Prostate gland (tissue), 2 donors: ENCODE results near the gene HLX. TPM values are rescaled to one million over a fixed set of nuclear protein-coding genes. Genes with fewer than 3 reads are reported as not detected.

ENCODE experiments used
- DNase-seq: peaks from one replicate; pipeline ENCODE4 v3.0.0-alpha.2; 2019; ENCODE audit warnings: low spot score
- H3K27ac ChIP-seq, 2 donors: fragments of 200-600 bp; sonication (generic); 2 replicates each; pipeline ENCODE4 v1.5.1; 2017 to 2019
- H3K27me3 ChIP-seq: fragments of 200-600 bp; sonication (generic); replicated peaks from 2 replicates; pipeline ENCODE4 v1.5.1; 2019; ENCODE audit not compliant: insufficient read depth
- H3K36me3 ChIP-seq, 2 donors: fragments of 200-600 bp; sonication (generic); 1 replicate in 1 of 2; 2 replicates in 1 of 2; pipeline versions ENCODE4 v1.5.1 to v1.8.1; 2017 to 2019
- H3K4me1 ChIP-seq: fragments of 200-600 bp; sonication (generic); replicated peaks from 2 replicates; pipeline ENCODE4 v1.5.1; 2019
- H3K4me3 ChIP-seq, 2 donors: fragments of 200-600 bp; sonication (generic); 2 replicates each; pipeline ENCODE4 v1.5.1; 2017 to 2019
- H3K9me3 ChIP-seq: fragments of 200-600 bp; sonication (generic); 2 replicates; pipeline ENCODE4 v1.5.1; 2017
- POLR2A ChIP-seq: fragments of 450-650 bp; IDR thresholded peaks from one replicate; pipeline ENCODE4 v1.6.1; 2016; ENCODE audit warnings: antibody characterized with exemption, mild to moderate bottlenecking
- POLR2AphosphoS5 ChIP-seq: sonication (generic); formaldehyde crosslinking; IDR thresholded peaks from one replicate; pipeline ENCODE4 v1.6.1; 2017; ENCODE audit warnings: antibody characterized with exemption
- WGBS: methylation state at CpG from one replicate; pipeline ENCODE4 v1.1.5; 2018; 5-methylcytosine and 5-hydroxymethylcytosine counted together
- intact Hi-C: fragments of 100-400 bp; cut with DNase I; formaldehyde crosslinking; loops from one replicate; pipeline ENCODE4 v1.14.2; 2022
- total RNA-seq, 2 donors: library from RNA; depleted of rRNA; stranded (reverse); fragments of >200 nt; gene quantifications; one replicate each; pipeline ENCODE4 v1.1.0, GENCODE V29; 2016
- TF ChIP-seq, protein P1 (sequence below), 4 experiments: fragments of 200-600 bp in 2 of 4; fragments of 450-650 bp in 2 of 4; sonication (generic) in 2 of 4; IDR thresholded peaks; 1 replicate in 3 of 4; 2 replicates in 1 of 4; pipeline ENCODE4 v1.5.1; 2016 to 2019; ENCODE audit warnings: antibody characterized with exemption in 4 of 4, mild to moderate bottlenecking in 2 of 4, moderate library complexity in 2 of 4

HLX gene
- total RNA-seq, 2 donors from 2014 or later, result 2.3 to 8.2 TPM

GRCh38 chr1:220884981-220885918 is 6.0 kb downstream of the HLX start:
- WGBS, result 85% methylated on average over 19 of the region's 19 CpGs
- intact Hi-C loops, result no loop called here
- no peaks in the 10 kb centered on the region for H3K4me1 ChIP-seq
- TF ChIP-seq, protein P1, sequence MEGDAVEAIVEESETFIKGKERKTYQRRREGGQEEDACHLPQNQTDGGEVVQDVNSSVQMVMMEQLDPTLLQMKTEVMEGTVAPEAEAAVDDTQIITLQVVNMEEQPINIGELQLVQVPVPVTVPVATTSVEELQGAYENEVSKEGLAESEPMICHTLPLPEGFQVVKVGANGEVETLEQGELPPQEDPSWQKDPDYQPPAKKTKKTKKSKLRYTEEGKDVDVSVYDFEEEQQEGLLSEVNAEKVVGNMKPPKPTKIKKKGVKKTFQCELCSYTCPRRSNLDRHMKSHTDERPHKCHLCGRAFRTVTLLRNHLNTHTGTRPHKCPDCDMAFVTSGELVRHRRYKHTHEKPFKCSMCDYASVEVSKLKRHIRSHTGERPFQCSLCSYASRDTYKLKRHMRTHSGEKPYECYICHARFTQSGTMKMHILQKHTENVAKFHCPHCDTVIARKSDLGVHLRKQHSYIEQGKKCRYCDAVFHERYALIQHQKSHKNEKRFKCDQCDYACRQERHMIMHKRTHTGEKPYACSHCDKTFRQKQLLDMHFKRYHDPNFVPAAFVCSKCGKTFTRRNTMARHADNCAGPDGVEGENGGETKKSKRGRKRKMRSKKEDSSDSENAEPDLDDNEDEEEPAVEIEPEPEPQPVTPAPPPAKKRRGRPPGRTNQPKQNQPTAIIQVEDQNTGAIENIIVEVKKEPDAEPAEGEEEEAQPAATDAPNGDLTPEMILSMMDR (IDR thresholded peaks at IDR 0.05), result no peak
- TF ChIP-seq POLR2AphosphoS5 (no peak), POLR2A (no peak)
- H3K27me3 ChIP-seq, result peaks cover 50% of the 10 kb centered on the region
- no peak for DNase-seq
- no peak overlapping the region for H3K4me3 ChIP-seq
- no peaks in the 10 kb centered on the region for H3K36me3 ChIP-seq
- H3K9me3 ChIP-seq, result no peaks in the 10 kb centered on the region
- H3K27ac ChIP-seq, result no peak overlapping the region

- H3K4me1 ChIP-seq, result no peaks in the 10 kb centered on the region
- H3K27me3 ChIP-seq, result peaks cover 57% of the 10 kb centered on the region
- H3K36me3 ChIP-seq, result no peaks in the 10 kb centered on the region
- H3K9me3 ChIP-seq, result no peaks in the 10 kb centered on the region
- no peak for TF ChIP-seq POLR2A
- TF ChIP-seq, protein P1 (IDR thresholded peaks at IDR 0.05), result no peak
- no peak for TF ChIP-seq POLR2AphosphoS5
- H3K4me3 ChIP-seq, result no peak overlapping the region
- 81% methylated on average over 3 of the region's 3 CpGs for WGBS
- H3K27ac ChIP-seq, result no peak overlapping the region
- DNase-seq, result no peak
- intact Hi-C loops, result no loop called here
Measured at GRCh38 chr1:220885971-220886370, 6.7 kb downstream of the HLX start.

GRCh38 chr1:220886470-220887201 is 7.4 kb downstream of the HLX start:
- Histone ChIP-seq H3K27ac (no peak overlapping the region), H3K9me3 (no peaks in the 10 kb centered on the region), H3K36me3 (no peaks in the 10 kb centered on the region), H3K4me3 (no peak overlapping the region), H3K27me3 (peaks cover 64% of the 10 kb centered on the region), H3K4me1 (no peaks in the 10 kb centered on the region)
- 50% methylated on average over 26 of the region's 26 CpGs for WGBS
- DNase-seq, result no peak
- intact Hi-C loops, result no loop called here
- no peak for TF ChIP-seq POLR2A
- no peak for TF ChIP-seq POLR2AphosphoS5
- TF ChIP-seq, protein P1 (IDR thresholded peaks at IDR 0.05), result no peak

DNA sequence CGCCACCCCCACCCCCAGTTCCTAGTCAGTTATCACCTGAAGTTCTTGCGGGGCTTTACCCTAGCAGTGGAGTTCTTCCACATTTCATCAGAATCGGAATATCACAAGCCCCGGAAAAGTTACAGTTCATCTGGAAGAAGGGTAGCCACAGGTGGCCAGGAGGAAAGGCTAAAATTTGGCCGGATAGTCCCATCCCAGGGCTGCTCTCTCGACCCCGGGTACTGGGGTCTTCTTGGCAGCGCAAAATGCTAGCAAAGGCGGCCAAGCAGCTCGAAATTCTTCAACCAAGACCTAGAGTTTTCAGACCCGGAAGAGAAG is 7.9 kb downstream of the HLX start:
- 25% methylated on average over 11 of the region's 11 CpGs for WGBS
- no peaks in the 10 kb centered on the region for H3K36me3 ChIP-seq
- no peaks in the 10 kb centered on the region for H3K9me3 ChIP-seq
- H3K27me3 ChIP-seq, result peaks cover 62% of the 10 kb centered on the region
- H3K27ac ChIP-seq, result no peak overlapping the region
- TF ChIP-seq POLR2AphosphoS5, result no peak
- no peak for TF ChIP-seq POLR2A
- TF ChIP-seq, protein P1 (IDR thresholded peaks at IDR 0.05), result no peak
- H3K4me1 ChIP-seq, result no peaks in the 10 kb centered on the region
- no peak overlapping the region for H3K4me3 ChIP-seq
- DNase-seq, result no peak
- intact Hi-C loops, result no loop called here
